GM21717 (cell line): ENCODE measurements around the gene DPF3.

Experiments
- ATAC-seq: cut with Tn5 transposase; IDR thresholded peaks from one replicate; pipeline ENCODE4 v1.9.1; 2021; ENCODE audit warnings: mild to moderate bottlenecking, moderate library complexity; ENCODE audit not compliant: unreplicated experiment

The DPF3 gene

GRCh38 chr14:72688990-72689671, 204.8 kb downstream of the DPF3 start:
- ATAC-seq, result no peak

- no peak for ATAC-seq
Observed at GRCh38 chr14:72686832-72687231, 207.1 kb downstream of the DPF3 start.

GRCh38 chr14:72686101-72686500, 207.8 kb downstream of the DPF3 start:
- no peak for ATAC-seq

- ATAC-seq, result no peak
Observed at GRCh38 chr14:72685456-72685855, 208.4 kb downstream of the DPF3 start.

GRCh38 chr14:72683787-72684186, 210.1 kb downstream of the DPF3 start:
- no peak for ATAC-seq

GRCh38 chr14:72682188-72682587, 211.7 kb downstream of the DPF3 start:
- ATAC-seq, result no peak

- ATAC-seq, result no peak
Observed at GRCh38 chr14:72680853-72681640, 212.9 kb downstream of the DPF3 start.

- no peak for ATAC-seq
Observed at GRCh38 chr14:72679536-72680151, 214.3 kb downstream of the DPF3 start.

- ATAC-seq, result no peak
Observed at GRCh38 chr14:72679141-72679535, 214.8 kb downstream of the DPF3 start.

- ATAC-seq, result no peak
Observed at GRCh38 chr14:72678356-72678755, 215.5 kb downstream of the DPF3 start.

GRCh38 chr14:72677664-72678063, 216.2 kb downstream of the DPF3 start:
- no peak for ATAC-seq

- no peak for ATAC-seq
Observed at GRCh38 chr14:72675126-72675525, 218.8 kb downstream of the DPF3 start.

- no peak for ATAC-seq
Observed at GRCh38 chr14:72673179-72673578, 220.7 kb downstream of the DPF3 start.

- no peak for ATAC-seq
Observed at GRCh38 chr14:72666610-72667009, 227.3 kb downstream of the DPF3 start.

- ATAC-seq, result no peak
Observed at GRCh38 chr14:72665259-72665658, 228.6 kb downstream of the DPF3 start.

- ATAC-seq, result no peak
Observed at GRCh38 chr14:72664651-72665050, 229.2 kb downstream of the DPF3 start.

GRCh38 chr14:72663956-72664650, 229.8 kb downstream of the DPF3 start:
- ATAC-seq, result no peak

GRCh38 chr14:72663076-72663487, 230.8 kb downstream of the DPF3 start:
- no peak for ATAC-seq

- ATAC-seq, result no peak
Observed at GRCh38 chr14:72662214-72662613, 231.7 kb downstream of the DPF3 start.

GRCh38 chr14:72657214-72657921, 236.5 kb downstream of the DPF3 start:
- no peak for ATAC-seq

GRCh38 chr14:72653026-72653425, 240.9 kb downstream of the DPF3 start:
- ATAC-seq, result no peak
